ENCODE results near the gene RNF26.

The RNF26 gene

GRCh38 chr11:119334174-119334930 lies at the start of gene RNF26:
TSS of gene RNF26 (plus strand) at chr11:119334527. CDS start at chr11:119335123, 596 bp downstream.
- DNase-seq: peak; percentile 85 to 90

- DNase-seq: no peak
Observed at GRCh38 chr11:119285431-119285830, 48.9 kb upstream of the RNF26 start.

GRCh38 chr11:119288219-119288618 lies 46.1 kb upstream of the RNF26 start:
- no peak for DNase-seq

GRCh38 chr11:119290894-119291497 lies 43.3 kb upstream of the RNF26 start:
- DNase-seq: no peak

GRCh38 chr11:119293461-119293860 lies 40.9 kb upstream of the RNF26 start:
- no peak for DNase-seq

GRCh38 chr11:119295178-119295577 lies 39.1 kb upstream of the RNF26 start:
- no peak for DNase-seq

GRCh38 chr11:119297938-119298337 lies 36.4 kb upstream of the RNF26 start:
- no peak for DNase-seq

- DNase-seq: no peak
Observed at GRCh38 chr11:119298726-119299125, 35.6 kb upstream of the RNF26 start.

- DNase-seq: no peak
Observed at GRCh38 chr11:119299416-119299815, 34.9 kb upstream of the RNF26 start.

GRCh38 chr11:119300198-119300964 lies 33.9 kb upstream of the RNF26 start:
- DNase-seq: no peak

- DNase-seq: no peak
Observed at GRCh38 chr11:119303227-119303718, 31.1 kb upstream of the RNF26 start.

GRCh38 chr11:119305556-119306372 lies 28.6 kb upstream of the RNF26 start:
- DNase-seq: no peak

GRCh38 chr11:119306373-119306890 lies 27.9 kb upstream of the RNF26 start:
- no peak for DNase-seq

GRCh38 chr11:119307219-119307618 lies 27.1 kb upstream of the RNF26 start:
- no peak for DNase-seq

- no peak for DNase-seq
Observed at GRCh38 chr11:119307974-119308373, 26.4 kb upstream of the RNF26 start.

GRCh38 chr11:119309411-119309810 lies 24.9 kb upstream of the RNF26 start:
- DNase-seq: no peak

GRCh38 chr11:119309953-119310681 lies 24.2 kb upstream of the RNF26 start:
- no peak for DNase-seq

- no peak for DNase-seq
Observed at GRCh38 chr11:119310682-119311052, 23.7 kb upstream of the RNF26 start.

- DNase-seq: no peak
Observed at GRCh38 chr11:119314726-119315125, 19.6 kb upstream of the RNF26 start.

GRCh38 chr11:119315131-119316015 lies 19.0 kb upstream of the RNF26 start:
- no peak for DNase-seq

Measured in stimulated activated CD4-positive, alpha-beta T cell treated with anti-CD3 and anti-CD28 coated beads, Interleukin-2, amount 100 ng/mL, for 48 hours (primary cell).